Panc1 (cell line): ENCODE measurements around the gene ARHGDIA. TPM values are rescaled to one million over a fixed set of nuclear protein-coding genes. Genes with fewer than 3 reads are reported as not detected.

Experiments used
- ATAC-seq: fragments of 200-7000 bp; cut with Tn5 transposase; 2 replicates; pipeline ENCODE4 v1.9.1; 2020; ENCODE audit warnings: mild to moderate bottlenecking, moderate library complexity
- BruUV-seq: library from RNA; stranded (reverse); fragments of 400-500 nt; replicated peaks from 2 replicates; lab custom pipeline; 2021; lab: Mats Ljungman, UMichigan
- CTCF ChIA-PET: fragments of 300-600 bp; sonication (Branson Sonifier 250); formaldehyde crosslinking; loops from one replicate; lab custom pipeline; 2022; ENCODE audit warnings: antibody characterized with exemption; lab: Charles Lee
- POLR2A ChIA-PET: fragments of 300-600 bp; sonication (Branson Sonifier 250); formaldehyde crosslinking; loops from one replicate; lab custom pipeline; 2022; ENCODE audit warnings: antibody characterized with exemption; lab: Charles Lee
- DNase-seq: peaks from one replicate; pipeline ENCODE4 v3.0.0-alpha.2; 2010; ENCODE audit warnings: low read depth, low spot score
- H3K27ac ChIP-seq: 2 replicates; pipeline ENCODE4 v1.5.1; 2011; ENCODE audit warnings: mild to moderate bottlenecking, low read length, inconsistent platforms
- H3K27me3 ChIP-seq: fragments of 200-500 bp; sonication (Bioruptor generic); 2 replicates; pipeline ENCODE4 v1.6.0; 2014; ENCODE audit warnings: low read length, inconsistent platforms; ENCODE audit not compliant: control insufficient read depth, insufficient read depth
- H3K36me3 ChIP-seq: fragments of 200-500 bp; sonication (Bioruptor generic); 2 replicates; pipeline ENCODE4 v1.5.1; 2014; ENCODE audit warnings: inconsistent platforms, mild to moderate bottlenecking, low read length, moderate library complexity; ENCODE audit not compliant: control insufficient read depth, insufficient read depth
- H3K4me1 ChIP-seq: 2 replicates; pipeline ENCODE4 v1.5.1; 2011; ENCODE audit warnings: inconsistent platforms, mild to moderate bottlenecking, low read length, moderate library complexity; ENCODE audit not compliant: control insufficient read depth, insufficient read depth
- H3K4me3 ChIP-seq, 2 experiments: 2 replicates each; pipeline ENCODE4 v1.5.1; 2011 to 2012; ENCODE audit warnings: low read depth in 2 of 2, low read length in 2 of 2, mild to moderate bottlenecking in 2 of 2, inconsistent platforms in 1 of 2, moderate library complexity in 1 of 2
- H3K9me3 ChIP-seq: fragments of 200-500 bp; sonication (Bioruptor generic); 2 replicates; pipeline ENCODE4 v1.5.1; 2014; ENCODE audit warnings: low read depth, mild to moderate bottlenecking, inconsistent platforms, low read length, moderate library complexity; ENCODE audit not compliant: control insufficient read depth, insufficient read depth
- CTCF ChIP-seq: fragments of 450-650 bp; IDR thresholded peaks from 2 replicates; pipeline ENCODE4 v1.5.1; 2017; ENCODE audit warnings: mild to moderate bottlenecking
- POLR2AphosphoS5 ChIP-seq: IDR thresholded peaks from 2 replicates; pipeline ENCODE4 v1.6.1; 2012; ENCODE audit warnings: mild to moderate bottlenecking, low read depth, low read length, moderate library complexity
- REST ChIP-seq, 2 experiments: IDR thresholded peaks; 2 replicates each; pipeline ENCODE4 v1.6.1; 2011 to 2012; ENCODE audit warnings: low read depth in 2 of 2, control low read depth in 1 of 2, low read length in 1 of 2, mild to moderate bottlenecking in 1 of 2, moderate library complexity in 1 of 2; ENCODE audit not compliant: insufficient read depth in 1 of 2
- SIN3A ChIP-seq: IDR thresholded peaks from 2 replicates; pipeline ENCODE4 v1.6.1; 2012; ENCODE audit warnings: low read depth, mild to moderate bottlenecking, low read length, moderate library complexity, borderline replicate concordance; ENCODE audit not compliant: insufficient read depth
- TCF7L2 ChIP-seq: IDR thresholded peaks from 2 replicates; pipeline ENCODE4 v1.6.1; 2011; ENCODE audit warnings: mild to moderate bottlenecking, low read depth, low read length, inconsistent platforms
- in situ Hi-C: cut with HindIII; loops from 2 replicates; pipeline ENCODE4 v1.10.0; 2016; ENCODE audit warnings: low sequenced_read_pairs, low pct_unique_long_range_greater_than_20kb
- intact Hi-C: fragments of 100-400 bp; cut with micrococcal nuclease; formaldehyde crosslinking; loops from one replicate; pipeline ENCODE4 v1.10.0; 2022; ENCODE audit not compliant: unreplicated experiment
- total RNA-seq: library from RNA; stranded (reverse); gene quantifications from one replicate; pipeline ENCODE4 v1.2.1, GENCODE V29; 2021; ENCODE audit not compliant: unreplicated experiment

ARHGDIA gene
- total RNA-seq, 1 experiment from 2014 or later = 420 TPM

- POLR2A ChIA-PET = interaction anchor here (0.6 kb wide), 2 partner anchors 38 to 443 kb away, joined by 3 to 5 read pairs; no protein-coding TSS in a partner anchor
- Histone ChIP-seq H3K36me3 (no peaks in the 10 kb centered on the region), H3K9me3 (no peaks in the 10 kb centered on the region), H3K27ac (peak overlapping the region; percentile 61), H3K27me3 (no peaks in the 10 kb centered on the region), H3K4me3 (no peak overlapping the region), H3K4me1 (peaks cover 15% of the 10 kb centered on the region)
- intact Hi-C loops (no loop called here), in situ Hi-C loops (no loop called here)
- BruUV-seq = no TSS peak
- DNase-seq (no peak), ATAC-seq (peak; percentile 85)
- CTCF ChIA-PET = interaction anchor here (0.6 kb wide), 1 partner anchor 17 kb away, joined by 3 read pairs; no protein-coding TSS in a partner anchor
- TF ChIP-seq CTCF = peak; percentile 83; the same call in 1 of the 2 replicates
- no peak for TF ChIP-seq POLR2AphosphoS5
Measured at GRCh38 chr17:81821603-81822311, 49.4 kb downstream of the ARHGDIA start.

- DNase-seq (no peak), ATAC-seq (peak; percentile 19)
- BruUV-seq = no TSS peak
- intact Hi-C loops (no loop called here), in situ Hi-C loops (no loop called here)
- Histone ChIP-seq H3K4me3 (no peak overlapping the region), H3K27me3 (no peaks in the 10 kb centered on the region), H3K36me3 (no peaks in the 10 kb centered on the region), H3K9me3 (no peaks in the 10 kb centered on the region), H3K4me1 (peaks cover 15% of the 10 kb centered on the region), H3K27ac (no peak overlapping the region)
- CTCF ChIA-PET = no interaction called here
- POLR2A ChIA-PET = no interaction called here
- TF ChIP-seq TCF7L2 (no peak), POLR2AphosphoS5 (no peak; the same call in 1 of the 2 replicates), SIN3A (no peak), REST (IDR thresholded peaks at IDR 0.05; ENCODE audit: insufficient read depth in 1 of 2, low read depth in 2 of 2, low read length in 1 of 2) (no peak), CTCF (no peak)
Measured at GRCh38 chr17:81821147-81821546, 50.0 kb downstream of the ARHGDIA start.
